ENCODE results near the gene PPIB.

- no peak for TF ChIP-seq CTCF (tag by site-specific recombination; IDR thresholded peaks at IDR 0.05)
- no peak for TF ChIP-seq KLF16 (tag by site-specific recombination; IDR thresholded peaks at IDR 0.05)
- TF ChIP-seq OSR2 (tag by site-specific recombination; IDR thresholded peaks at IDR 0.05), result no peak
- no peak for TF ChIP-seq ZNF10 (tag by site-specific recombination; IDR thresholded peaks at IDR 0.05)
- no peak for TF ChIP-seq ZBTB11 (tag by site-specific recombination; conservative IDR thresholded peaks at IDR 0.05; ENCODE audit: low read depth)
- no peak for TF ChIP-seq REST (tag by site-specific recombination; IDR thresholded peaks at IDR 0.05)
- no peak for TF ChIP-seq ZNF785 (tag by site-specific recombination; IDR thresholded peaks at IDR 0.05)
- no peak for TF ChIP-seq ZNF837 (tag by site-specific recombination; IDR thresholded peaks at IDR 0.05)
- no peak for TF ChIP-seq HIC1 (tag by site-specific recombination; IDR thresholded peaks at IDR 0.05)
- no peak for TF ChIP-seq ZBTB44 (tag by site-specific recombination; IDR thresholded peaks at IDR 0.05)
- no peak for TF ChIP-seq ZSCAN4 (tag by site-specific recombination; IDR thresholded peaks at IDR 0.05)
- TF ChIP-seq PRDM1 (tag by site-specific recombination; IDR thresholded peaks at IDR 0.05), result no peak
- TF ChIP-seq ZNF335 (tag by site-specific recombination; conservative IDR thresholded peaks at IDR 0.05), result no peak
Observed at GRCh38 chr15:64132217-64132616, 30.6 kb downstream of the PPIB start.
